ENCODE data around the gene TMX4.

DNA sequence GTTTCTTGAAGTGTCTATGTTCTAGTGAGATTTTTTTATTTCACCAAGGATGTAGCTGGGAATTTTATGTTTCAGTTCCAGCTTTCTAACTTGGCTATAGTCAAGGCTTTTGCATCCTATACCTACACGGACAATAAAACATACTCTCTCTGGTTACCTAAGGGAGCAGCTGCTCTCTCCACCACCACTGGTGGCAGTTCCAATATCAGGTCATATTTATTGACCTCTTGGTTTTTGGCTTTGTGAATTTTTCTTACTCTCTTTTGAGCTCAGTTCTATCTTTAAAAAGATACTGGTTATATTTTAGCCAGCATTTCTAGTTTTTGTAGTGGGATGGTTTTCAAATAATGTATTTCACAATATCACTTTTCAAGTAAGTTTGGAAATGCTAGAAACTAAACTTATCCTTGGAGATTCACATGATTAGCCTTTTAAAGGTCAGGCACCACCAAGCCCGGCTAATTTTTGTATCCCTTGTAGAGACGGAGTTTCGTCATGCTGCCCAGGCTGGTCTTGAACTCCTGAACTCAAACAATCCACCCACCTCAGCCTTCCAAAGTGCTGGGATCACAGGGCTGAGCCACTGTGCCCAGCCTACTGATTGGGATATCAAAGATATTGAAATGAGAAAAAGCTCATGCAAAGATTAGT lies 44.7 kb downstream of the TMX4 start:
- TF ChIP-seq, protein P1, sequence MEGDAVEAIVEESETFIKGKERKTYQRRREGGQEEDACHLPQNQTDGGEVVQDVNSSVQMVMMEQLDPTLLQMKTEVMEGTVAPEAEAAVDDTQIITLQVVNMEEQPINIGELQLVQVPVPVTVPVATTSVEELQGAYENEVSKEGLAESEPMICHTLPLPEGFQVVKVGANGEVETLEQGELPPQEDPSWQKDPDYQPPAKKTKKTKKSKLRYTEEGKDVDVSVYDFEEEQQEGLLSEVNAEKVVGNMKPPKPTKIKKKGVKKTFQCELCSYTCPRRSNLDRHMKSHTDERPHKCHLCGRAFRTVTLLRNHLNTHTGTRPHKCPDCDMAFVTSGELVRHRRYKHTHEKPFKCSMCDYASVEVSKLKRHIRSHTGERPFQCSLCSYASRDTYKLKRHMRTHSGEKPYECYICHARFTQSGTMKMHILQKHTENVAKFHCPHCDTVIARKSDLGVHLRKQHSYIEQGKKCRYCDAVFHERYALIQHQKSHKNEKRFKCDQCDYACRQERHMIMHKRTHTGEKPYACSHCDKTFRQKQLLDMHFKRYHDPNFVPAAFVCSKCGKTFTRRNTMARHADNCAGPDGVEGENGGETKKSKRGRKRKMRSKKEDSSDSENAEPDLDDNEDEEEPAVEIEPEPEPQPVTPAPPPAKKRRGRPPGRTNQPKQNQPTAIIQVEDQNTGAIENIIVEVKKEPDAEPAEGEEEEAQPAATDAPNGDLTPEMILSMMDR (IDR thresholded peaks at IDR 0.05 in 2 of 3, conservative IDR thresholded peaks at IDR 0.05 in 1 of 3; ENCODE audit: borderline replicate concordance in 1 of 3, insufficient read depth in 1 of 3, low read depth in 2 of 3, low read length in 2 of 3): no peak
- TF ChIP-seq, protein P2, sequence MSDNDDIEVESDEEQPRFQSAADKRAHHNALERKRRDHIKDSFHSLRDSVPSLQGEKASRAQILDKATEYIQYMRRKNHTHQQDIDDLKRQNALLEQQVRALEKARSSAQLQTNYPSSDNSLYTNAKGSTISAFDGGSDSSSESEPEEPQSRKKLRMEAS (IDR thresholded peaks at IDR 0.05): no peak
- TF ChIP-seq POLR2A (IDR thresholded peaks at IDR 0.05; ENCODE audit: borderline replicate concordance, extremely low read depth, insufficient read depth, insufficient read length): no peak
- TF ChIP-seq JUND (IDR thresholded peaks at IDR 0.05): no peak
- TF ChIP-seq SIN3A (IDR thresholded peaks at IDR 0.05; ENCODE audit: low read depth): no peak
- TF ChIP-seq FOSL1 (IDR thresholded peaks at IDR 0.05; ENCODE audit: low read depth): no peak
- no peak for TF ChIP-seq RAD21 (IDR thresholded peaks at IDR 0.05; ENCODE audit: low read depth)
- TF ChIP-seq, protein P3, sequence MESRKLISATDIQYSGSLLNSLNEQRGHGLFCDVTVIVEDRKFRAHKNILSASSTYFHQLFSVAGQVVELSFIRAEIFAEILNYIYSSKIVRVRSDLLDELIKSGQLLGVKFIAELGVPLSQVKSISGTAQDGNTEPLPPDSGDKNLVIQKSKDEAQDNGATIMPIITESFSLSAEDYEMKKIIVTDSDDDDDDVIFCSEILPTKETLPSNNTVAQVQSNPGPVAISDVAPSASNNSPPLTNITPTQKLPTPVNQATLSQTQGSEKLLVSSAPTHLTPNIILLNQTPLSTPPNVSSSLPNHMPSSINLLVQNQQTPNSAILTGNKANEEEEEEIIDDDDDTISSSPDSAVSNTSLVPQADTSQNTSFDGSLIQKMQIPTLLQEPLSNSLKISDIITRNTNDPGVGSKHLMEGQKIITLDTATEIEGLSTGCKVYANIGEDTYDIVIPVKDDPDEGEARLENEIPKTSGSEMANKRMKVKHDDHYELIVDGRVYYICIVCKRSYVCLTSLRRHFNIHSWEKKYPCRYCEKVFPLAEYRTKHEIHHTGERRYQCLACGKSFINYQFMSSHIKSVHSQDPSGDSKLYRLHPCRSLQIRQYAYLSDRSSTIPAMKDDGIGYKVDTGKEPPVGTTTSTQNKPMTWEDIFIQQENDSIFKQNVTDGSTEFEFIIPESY (IDR thresholded peaks at IDR 0.05; ENCODE audit: extremely low read depth, insufficient replicate concordance, low read length): no peak
- no peak for TF ChIP-seq EZH2 (IDR thresholded peaks at IDR 0.05)
- no peak for TF ChIP-seq SRF (IDR thresholded peaks at IDR 0.05; ENCODE audit: low read depth)
- TF ChIP-seq, protein P4, sequence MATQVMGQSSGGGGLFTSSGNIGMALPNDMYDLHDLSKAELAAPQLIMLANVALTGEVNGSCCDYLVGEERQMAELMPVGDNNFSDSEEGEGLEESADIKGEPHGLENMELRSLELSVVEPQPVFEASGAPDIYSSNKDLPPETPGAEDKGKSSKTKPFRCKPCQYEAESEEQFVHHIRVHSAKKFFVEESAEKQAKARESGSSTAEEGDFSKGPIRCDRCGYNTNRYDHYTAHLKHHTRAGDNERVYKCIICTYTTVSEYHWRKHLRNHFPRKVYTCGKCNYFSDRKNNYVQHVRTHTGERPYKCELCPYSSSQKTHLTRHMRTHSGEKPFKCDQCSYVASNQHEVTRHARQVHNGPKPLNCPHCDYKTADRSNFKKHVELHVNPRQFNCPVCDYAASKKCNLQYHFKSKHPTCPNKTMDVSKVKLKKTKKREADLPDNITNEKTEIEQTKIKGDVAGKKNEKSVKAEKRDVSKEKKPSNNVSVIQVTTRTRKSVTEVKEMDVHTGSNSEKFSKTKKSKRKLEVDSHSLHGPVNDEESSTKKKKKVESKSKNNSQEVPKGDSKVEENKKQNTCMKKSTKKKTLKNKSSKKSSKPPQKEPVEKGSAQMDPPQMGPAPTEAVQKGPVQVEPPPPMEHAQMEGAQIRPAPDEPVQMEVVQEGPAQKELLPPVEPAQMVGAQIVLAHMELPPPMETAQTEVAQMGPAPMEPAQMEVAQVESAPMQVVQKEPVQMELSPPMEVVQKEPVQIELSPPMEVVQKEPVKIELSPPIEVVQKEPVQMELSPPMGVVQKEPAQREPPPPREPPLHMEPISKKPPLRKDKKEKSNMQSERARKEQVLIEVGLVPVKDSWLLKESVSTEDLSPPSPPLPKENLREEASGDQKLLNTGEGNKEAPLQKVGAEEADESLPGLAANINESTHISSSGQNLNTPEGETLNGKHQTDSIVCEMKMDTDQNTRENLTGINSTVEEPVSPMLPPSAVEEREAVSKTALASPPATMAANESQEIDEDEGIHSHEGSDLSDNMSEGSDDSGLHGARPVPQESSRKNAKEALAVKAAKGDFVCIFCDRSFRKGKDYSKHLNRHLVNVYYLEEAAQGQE (IDR thresholded peaks at IDR 0.05; ENCODE audit: low read depth): no peak

Measured in HCT116 (cell line).